Limb (tissue), 2 donors: Measurements from ENCODE around the gene PCK2.

Experiments used
- DNase-seq, 2 donors: peaks; one replicate each; pipeline ENCODE4 v3.0.0-alpha.2; 2016; ENCODE audit errors: extremely low spot score in 2 of 2

Gene PCK2

GRCh38 chr14:24060984-24061913 is 32.9 kb upstream of the PCK2 start:
- no peak for DNase-seq

- DNase-seq, result no peak
Measured at GRCh38 chr14:24062216-24062980, 31.7 kb upstream of the PCK2 start.

- no peak for DNase-seq
Measured at GRCh38 chr14:24063263-24063836, 30.8 kb upstream of the PCK2 start.

GRCh38 chr14:24064091-24064795 is 29.9 kb upstream of the PCK2 start:
- no peak for DNase-seq

- no peak for DNase-seq
Measured at GRCh38 chr14:24064856-24065255, 29.3 kb upstream of the PCK2 start.

- DNase-seq, result no peak
Measured at GRCh38 chr14:24065408-24065807, 28.7 kb upstream of the PCK2 start.

- no peak for DNase-seq
Measured at GRCh38 chr14:24066496-24067132, 27.5 kb upstream of the PCK2 start.

GRCh38 chr14:24067133-24068082 is 26.7 kb upstream of the PCK2 start:
- no peak for DNase-seq

GRCh38 chr14:24068711-24069410 is 25.2 kb upstream of the PCK2 start:
- no peak for DNase-seq

GRCh38 chr14:24069411-24069735 is 24.7 kb upstream of the PCK2 start:
- no peak for DNase-seq

- no peak for DNase-seq
Measured at GRCh38 chr14:24070285-24071143, 23.6 kb upstream of the PCK2 start.

- no peak for DNase-seq
Measured at GRCh38 chr14:24071144-24071697, 22.9 kb upstream of the PCK2 start, which contains the start of gene CPNE6. Gene CPNE6, plus strand, starts transcription at chr14:24071562. Its CDS starts 1,375 bp downstream, at chr14:24072937.

GRCh38 chr14:24071836-24072430 is 22.2 kb upstream of the PCK2 start:
- DNase-seq, result no peak

GRCh38 chr14:24072436-24072835 is 21.7 kb upstream of the PCK2 start:
- no peak for DNase-seq

GRCh38 chr14:24072881-24073877 is 20.9 kb upstream of the PCK2 start:
- DNase-seq, result no peak
